Uterus (tissue), 4 donors: ENCODE results near the gene NPHP4. TPM values are rescaled to one million over a fixed set of nuclear protein-coding genes. Genes with fewer than 3 reads are reported as not detected.

Experiments
- DNase-seq, 2 donors: peaks; one replicate each; pipeline ENCODE4 v3.0.0-alpha.2; 2019 to 2020
- H3K27ac ChIP-seq, 2 donors: fragments of 200-600 bp; sonication (generic); 1 replicate in 1 of 2; 2 replicates in 1 of 2; pipeline ENCODE4 v1.5.1; 2016 to 2018
- H3K27me3 ChIP-seq, 2 donors: fragments of 200-600 bp; sonication (generic); one replicate each; pipeline ENCODE4 v1.5.1; 2018 to 2019; ENCODE audit warnings: control low read depth in 1 of 2
- H3K36me3 ChIP-seq, 2 donors: fragments of 200-600 bp; sonication (generic); one replicate each; pipeline ENCODE4 v1.5.1; 2019; ENCODE audit warnings: control low read depth in 1 of 2
- H3K4me1 ChIP-seq, 2 donors: fragments of 200-600 bp; sonication (generic); one replicate each; pipeline ENCODE4 v1.5.1; 2018 to 2019; ENCODE audit warnings: control low read depth in 1 of 2
- H3K4me3 ChIP-seq, 2 donors: fragments of 200-600 bp; sonication (generic); 1 replicate in 1 of 2; 2 replicates in 1 of 2; pipeline ENCODE4 v1.5.1; 2018 to 2019; ENCODE audit warnings: mild to moderate bottlenecking in 1 of 2
- H3K9me3 ChIP-seq, 2 donors: fragments of 200-600 bp; sonication (generic); one replicate each; pipeline ENCODE4 v1.5.1; 2019; ENCODE audit warnings: control low read depth in 1 of 2
- POLR2A ChIP-seq, 2 donors: fragments of 450-650 bp; IDR thresholded peaks; one replicate each; pipeline ENCODE4 v1.6.1; 2016; ENCODE audit warnings: antibody characterized with exemption in 2 of 2, mild to moderate bottlenecking in 1 of 2, moderate library complexity in 1 of 2
- intact Hi-C: fragments of 100-400 bp; cut with DNase I; formaldehyde crosslinking; loops from one replicate; pipeline ENCODE4 v1.15.1; 2023; ENCODE audit warnings: low total_unique reads
- total RNA-seq, 4 donors: library from RNA; depleted of rRNA in 3 of 4; stranded (reverse); fragments of >200 nt in 3 of 4; gene quantifications; one replicate each; pipeline versions ENCODE4 v1.1.0 to v1.2.4, GENCODE V29; 2014 to 2023
- TF ChIP-seq, protein P1 (sequence below), 4 experiments: fragments of 200-600 bp in 2 of 4; fragments of 450-650 bp in 2 of 4; sonication (generic) in 2 of 4; IDR thresholded peaks; one replicate each; pipeline ENCODE4 v1.5.1; 2016 to 2019; ENCODE audit warnings: antibody characterized with exemption in 4 of 4, mild to moderate bottlenecking in 2 of 4, moderate library complexity in 1 of 4
- donor health status: DM: yes; HTN: yes; CAD: no.

NPHP4 gene
- total RNA-seq, 4 donors from 2014 or later = 1.3 to 16.2 (median 7.0) TPM

DNA sequence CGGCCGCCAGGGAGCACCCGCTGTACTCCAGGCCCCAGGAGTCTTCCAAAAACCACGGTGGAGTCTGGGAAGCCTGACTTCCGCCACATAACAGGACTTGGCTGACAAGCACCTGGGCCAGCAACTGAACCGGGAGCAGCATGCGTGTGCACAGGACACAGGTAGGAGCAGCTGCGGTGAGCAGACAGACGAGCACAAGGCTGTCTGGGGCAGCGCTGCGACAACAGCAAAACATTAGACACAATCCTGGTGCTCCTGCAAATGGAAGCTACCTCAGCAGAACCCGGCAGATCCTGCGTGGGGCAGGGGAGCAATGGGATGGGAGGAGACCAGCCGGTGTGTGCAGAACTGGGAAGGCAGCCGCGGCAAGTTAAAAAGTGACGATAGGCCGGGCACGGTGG lies 80.4 kb downstream of the NPHP4 start:
- no peak for TF ChIP-seq POLR2A (IDR thresholded peaks at IDR 0.05)
- TF ChIP-seq, protein P1, sequence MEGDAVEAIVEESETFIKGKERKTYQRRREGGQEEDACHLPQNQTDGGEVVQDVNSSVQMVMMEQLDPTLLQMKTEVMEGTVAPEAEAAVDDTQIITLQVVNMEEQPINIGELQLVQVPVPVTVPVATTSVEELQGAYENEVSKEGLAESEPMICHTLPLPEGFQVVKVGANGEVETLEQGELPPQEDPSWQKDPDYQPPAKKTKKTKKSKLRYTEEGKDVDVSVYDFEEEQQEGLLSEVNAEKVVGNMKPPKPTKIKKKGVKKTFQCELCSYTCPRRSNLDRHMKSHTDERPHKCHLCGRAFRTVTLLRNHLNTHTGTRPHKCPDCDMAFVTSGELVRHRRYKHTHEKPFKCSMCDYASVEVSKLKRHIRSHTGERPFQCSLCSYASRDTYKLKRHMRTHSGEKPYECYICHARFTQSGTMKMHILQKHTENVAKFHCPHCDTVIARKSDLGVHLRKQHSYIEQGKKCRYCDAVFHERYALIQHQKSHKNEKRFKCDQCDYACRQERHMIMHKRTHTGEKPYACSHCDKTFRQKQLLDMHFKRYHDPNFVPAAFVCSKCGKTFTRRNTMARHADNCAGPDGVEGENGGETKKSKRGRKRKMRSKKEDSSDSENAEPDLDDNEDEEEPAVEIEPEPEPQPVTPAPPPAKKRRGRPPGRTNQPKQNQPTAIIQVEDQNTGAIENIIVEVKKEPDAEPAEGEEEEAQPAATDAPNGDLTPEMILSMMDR (IDR thresholded peaks at IDR 0.05) = no peak
- no peak overlapping the region for H3K27ac ChIP-seq
- no peak for DNase-seq
- H3K4me1 ChIP-seq = no peaks in the 10 kb centered on the region
- no peaks in the 10 kb centered on the region for H3K9me3 ChIP-seq
- no peak overlapping the region for H3K4me3 ChIP-seq
- H3K27me3 ChIP-seq = no peaks in the 10 kb centered on the region
- intact Hi-C loops = no loop called here
- H3K36me3 ChIP-seq = no peaks in the 10 kb centered on the region

DNA sequence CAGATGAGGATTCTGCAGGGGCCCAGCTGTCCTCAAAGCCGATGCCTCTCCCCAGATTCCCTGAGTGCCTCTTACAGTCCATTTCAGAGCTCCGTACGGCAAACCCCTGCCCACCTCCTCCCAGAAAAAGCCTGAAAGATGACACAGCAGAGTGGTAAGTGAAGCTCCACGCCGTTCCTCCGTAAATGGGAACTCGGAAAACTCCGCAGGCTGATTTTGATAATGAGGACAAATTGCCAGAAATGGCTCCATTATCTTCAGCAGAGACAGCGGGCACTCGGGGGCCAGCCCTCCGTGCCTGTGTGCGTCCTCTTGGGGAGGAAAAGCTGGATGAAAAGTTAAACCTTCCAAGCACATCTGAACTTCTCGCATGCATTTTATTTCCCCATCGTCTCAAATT lies 81.1 kb downstream of the NPHP4 start:
- Histone ChIP-seq H3K9me3 (no peaks in the 10 kb centered on the region), H3K4me1 (no peaks in the 10 kb centered on the region), H3K27me3 (no peaks in the 10 kb centered on the region), H3K27ac (no peak overlapping the region), H3K36me3 (no peaks in the 10 kb centered on the region), H3K4me3 (no peak overlapping the region)
- no peak for DNase-seq
- no peak for TF ChIP-seq POLR2A (IDR thresholded peaks at IDR 0.05)
- TF ChIP-seq, protein P1 (IDR thresholded peaks at IDR 0.05) = no peak
- intact Hi-C loops = no loop called here

DNA sequence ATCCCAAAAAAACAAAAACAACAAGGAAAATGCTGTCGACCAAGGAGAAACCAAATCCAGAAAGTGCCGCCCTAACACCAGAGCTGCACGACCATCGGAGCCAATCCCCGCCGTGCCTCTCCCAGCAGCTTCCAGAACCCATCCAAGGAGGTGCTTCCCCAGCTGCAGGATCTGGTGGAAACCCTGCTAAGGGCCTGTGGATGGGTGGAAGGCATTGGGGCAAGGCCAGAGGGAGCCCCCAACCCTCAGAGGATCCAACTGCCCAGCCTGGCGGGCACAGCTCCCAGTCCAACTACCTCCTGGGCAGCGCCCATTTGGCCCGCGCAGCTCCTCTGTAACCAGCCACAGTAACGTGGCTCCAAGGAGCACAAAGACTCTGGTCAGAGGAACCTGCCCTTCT lies 81.6 kb downstream of the NPHP4 start:
- no peaks in the 10 kb centered on the region for H3K4me1 ChIP-seq
- intact Hi-C loops = no loop called here
- no peak overlapping the region for H3K27ac ChIP-seq
- no peaks in the 10 kb centered on the region for H3K36me3 ChIP-seq
- TF ChIP-seq POLR2A (IDR thresholded peaks at IDR 0.05) = no peak
- TF ChIP-seq, protein P1 (IDR thresholded peaks at IDR 0.05) = no peak
- no peaks in the 10 kb centered on the region for H3K27me3 ChIP-seq
- no peak for DNase-seq
- no peaks in the 10 kb centered on the region for H3K9me3 ChIP-seq
- no peak overlapping the region for H3K4me3 ChIP-seq

DNA sequence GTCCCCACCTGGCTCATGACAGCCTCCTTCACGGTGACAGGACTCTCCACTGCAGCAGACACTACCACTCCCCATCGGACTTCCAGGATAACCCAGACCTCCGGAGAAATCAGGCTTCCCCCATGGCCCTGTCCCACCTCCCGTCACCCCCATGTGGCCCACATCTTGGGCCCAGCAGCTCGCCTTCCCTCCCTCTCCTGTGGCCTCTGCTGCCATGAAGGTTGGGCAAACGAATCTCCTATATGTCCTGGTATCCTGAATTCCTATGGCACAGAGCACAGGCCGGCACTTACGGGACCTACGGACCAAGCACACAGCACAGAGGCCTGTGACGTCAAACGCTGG lies 82.0 kb downstream of the NPHP4 start:
- Histone ChIP-seq H3K4me1 (no peaks in the 10 kb centered on the region), H3K27me3 (no peaks in the 10 kb centered on the region), H3K36me3 (no peaks in the 10 kb centered on the region), H3K4me3 (no peak overlapping the region), H3K27ac (no peak overlapping the region), H3K9me3 (no peaks in the 10 kb centered on the region)
- no peak for DNase-seq
- no peak for TF ChIP-seq POLR2A (IDR thresholded peaks at IDR 0.05)
- TF ChIP-seq, protein P1 (IDR thresholded peaks at IDR 0.05) = no peak
- intact Hi-C loops = no loop called here

DNA sequence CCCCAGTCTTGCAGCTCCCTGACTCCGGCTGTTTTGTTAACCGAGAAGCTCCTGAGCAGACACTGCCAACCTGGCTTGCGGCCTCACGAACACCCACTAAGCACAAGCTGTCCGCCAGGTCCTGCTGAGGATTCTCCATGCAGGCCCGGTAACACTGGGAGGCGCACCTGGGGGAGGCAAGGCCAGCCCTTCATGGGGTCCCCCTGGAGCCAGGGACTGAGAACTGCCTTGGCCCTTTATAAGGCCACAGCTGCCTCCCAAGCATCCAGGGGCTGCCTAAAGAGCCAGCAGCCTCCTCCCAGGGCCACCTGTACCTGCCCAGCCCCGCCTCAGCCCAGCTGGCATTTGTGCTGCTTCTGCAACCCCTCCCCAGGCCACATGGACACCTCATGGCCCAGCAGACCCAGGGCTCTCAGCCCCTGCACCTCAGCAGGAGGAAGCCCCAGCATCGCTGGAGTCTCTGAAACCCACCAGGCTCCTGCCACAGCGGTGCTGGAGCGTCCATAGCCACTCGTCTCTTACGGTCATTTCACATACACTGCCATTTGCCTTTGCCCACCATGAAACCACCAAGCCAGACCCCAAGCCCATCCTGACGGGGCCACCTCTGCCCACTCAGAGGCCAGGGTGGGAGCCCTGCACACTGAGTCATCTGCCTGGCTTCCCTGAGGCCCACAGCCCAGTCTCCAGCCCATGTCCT lies 82.5 kb downstream of the NPHP4 start:
- Histone ChIP-seq H3K27ac (no peak overlapping the region), H3K9me3 (no peaks in the 10 kb centered on the region), H3K4me3 (no peak overlapping the region), H3K27me3 (no peaks in the 10 kb centered on the region), H3K4me1 (no peaks in the 10 kb centered on the region), H3K36me3 (no peaks in the 10 kb centered on the region)
- TF ChIP-seq, protein P1 (IDR thresholded peaks at IDR 0.05) = no peak
- no peak for TF ChIP-seq POLR2A (IDR thresholded peaks at IDR 0.05)
- intact Hi-C loops = no loop called here
- DNase-seq = no peak
